B cell (primary cell): ENCODE measurements around the gene F2R. TPM values are rescaled to one million over a fixed set of nuclear protein-coding genes. Genes with fewer than 3 reads are reported as not detected.

Experiments
- ATAC-seq: fragments of 200-7000 bp; cut with Tn5 transposase; one replicate; pipeline ENCODE4 v1.10.0; 2021; ENCODE audit warnings: low read depth, mild to moderate bottlenecking, moderate number of reproducible peaks, moderate library complexity
- CTCF ChIA-PET: fragments of 350-600 bp; sonication (Branson Sonifier 250); formaldehyde crosslinking; loops from one replicate; lab custom pipeline; 2021; ENCODE audit warnings: antibody characterized with exemption, inconsistent platforms; lab: Charles Lee
- POLR2A ChIA-PET: fragments of 350-600 bp; sonication (Branson Sonifier 250); formaldehyde crosslinking; loops from one replicate; lab custom pipeline; 2021; ENCODE audit warnings: antibody characterized with exemption; lab: Charles Lee
- DNase-seq: peaks from one replicate; pipeline ENCODE4 v3.0.0; 2013
- H2AFZ ChIP-seq: 2 replicates; pipeline ENCODE4 v1.6.1; 2012; ENCODE audit warnings: mild to moderate bottlenecking, low read depth, low read length; ENCODE audit not compliant: insufficient read depth, poor library complexity, severe bottlenecking
- H3K27ac ChIP-seq, 2 donors: 1 replicate in 1 of 2; 2 replicates in 1 of 2; pipeline ENCODE4 v1.5.1; 2012 to 2013; ENCODE audit warnings: low read length in 2 of 2, mild to moderate bottlenecking in 2 of 2, moderate library complexity in 1 of 2
- H3K27me3 ChIP-seq, 4 experiments: fragments of 200-600 bp in 1 of 4; sonication (generic) in 1 of 4; replicated peaks in 1 of 4; 1 replicate in 2 of 4; 2 replicates in 2 of 4; pipeline versions ENCODE4 v1.6.1 to v1.7.0; 2013 to 2016; ENCODE audit warnings: low read length in 3 of 4, mild to moderate bottlenecking in 2 of 4, mixed read lengths in 1 of 4, moderate library complexity in 1 of 4; ENCODE audit not compliant: insufficient read depth in 4 of 4, control insufficient read depth in 3 of 4; ENCODE audit errors: control extremely low read depth in 1 of 4
- H3K36me3 ChIP-seq, 2 experiments: replicated peaks in 1 of 2; 1 replicate in 1 of 2; 2 replicates in 1 of 2; pipeline versions ENCODE4 v1.6.1 to v1.7.1; 2013; ENCODE audit warnings: low read length in 1 of 2; ENCODE audit not compliant: insufficient read depth in 2 of 2, control insufficient read depth in 1 of 2; ENCODE audit errors: control extremely low read depth in 1 of 2, extremely low read depth in 1 of 2
- H3K4me1 ChIP-seq, 2 donors: fragments of 200-600 bp in 1 of 2; sonication (generic) in 1 of 2; 1 replicate in 1 of 2; 2 replicates in 1 of 2; pipeline versions ENCODE4 v1.5.1 to v1.6.1; 2013 to 2017; ENCODE audit warnings: low read length in 2 of 2; ENCODE audit not compliant: control insufficient read depth in 2 of 2, insufficient read depth in 2 of 2
- H3K4me2 ChIP-seq: replicated peaks from 2 replicates; pipeline ENCODE3; 2012; ENCODE audit warnings: mild to moderate bottlenecking, low read depth, low read length; ENCODE audit not compliant: poor library complexity, severe bottlenecking
- H3K4me3 ChIP-seq, 5 experiments: fragments of 200-600 bp in 1 of 5; sonication (generic) in 1 of 5; 1 replicate in 3 of 5; 2 replicates in 2 of 5; pipeline versions ENCODE4 v1.5.1 to v1.7.0; 2011 to 2016; ENCODE audit warnings: low read length in 4 of 5, mild to moderate bottlenecking in 4 of 5, low read depth in 2 of 5, control low read depth in 1 of 5, moderate library complexity in 1 of 5; ENCODE audit not compliant: insufficient read depth in 1 of 5; ENCODE audit errors: control extremely low read depth in 1 of 5, extremely low read depth in 1 of 5
- H3K79me2 ChIP-seq: fragments of 200-600 bp; sonication (generic); one replicate; pipeline ENCODE4 v1.6.0; 2016; ENCODE audit warnings: low read length; ENCODE audit not compliant: control insufficient read depth, insufficient read depth
- H3K9ac ChIP-seq: fragments of 200-600 bp; sonication (generic); 2 replicates; pipeline ENCODE4 v1.6.1; 2017; ENCODE audit warnings: mild to moderate bottlenecking, low read length, moderate library complexity
- H3K9me3 ChIP-seq, 3 donors: one replicate each; pipeline versions ENCODE4 v1.6.1 to v1.7.1; 2013; ENCODE audit warnings: low read length in 2 of 3; ENCODE audit not compliant: control insufficient read depth in 2 of 3, insufficient read depth in 1 of 3; ENCODE audit errors: control extremely low read depth in 1 of 3
- H4K20me1 ChIP-seq: 2 replicates; pipeline ENCODE4 v1.6.0; 2012; ENCODE audit warnings: mild to moderate bottlenecking, low read length; ENCODE audit not compliant: insufficient read depth, control insufficient read depth, poor library complexity, severe bottlenecking
- H3K27ac Mint-ChIP-seq: one replicate; pipeline ENCODE4 v1.8.0; 2021; ENCODE audit warnings: mixed read lengths
- H3K27me3 Mint-ChIP-seq: one replicate; pipeline ENCODE4 v1.8.0; 2021; ENCODE audit warnings: mixed read lengths
- H3K4me1 Mint-ChIP-seq: one replicate; pipeline ENCODE4 v1.8.0; 2021; ENCODE audit warnings: mixed read lengths
- H3K4me3 Mint-ChIP-seq: one replicate; pipeline ENCODE4 v1.8.0; 2021; ENCODE audit warnings: mixed read lengths
- H3K9me3 Mint-ChIP-seq: one replicate; pipeline ENCODE4 v1.8.0; 2022; ENCODE audit warnings: mixed read lengths; ENCODE audit not compliant: insufficient read depth
- EZH2 ChIP-seq: IDR thresholded peaks from 2 replicates; pipeline ENCODE4 v1.6.1; 2012; ENCODE audit warnings: borderline replicate concordance, low read depth, mild to moderate bottlenecking, moderate library complexity, low read length; ENCODE audit not compliant: insufficient read depth, poor library complexity, severe bottlenecking
- WGBS: methylation state at CpG from one replicate; pipeline ENCODE4 v1.1.5; 2013; ENCODE audit warnings: missing lambda C conversion rate; ENCODE audit not compliant: insufficient coverage; 5-methylcytosine and 5-hydroxymethylcytosine counted together
- intact Hi-C: fragments of 100-400 bp; cut with micrococcal nuclease; formaldehyde crosslinking; loops from one replicate; pipeline ENCODE4 v1.10.0; 2022
- polyA plus RNA-seq: library from polyadenylated mRNA; depleted of rRNA; stranded (reverse); fragments of >200 nt; gene quantifications from 2 replicates; pipeline ENCODE4 v1.2.3, GENCODE V29; 2012
- total RNA-seq, 2 donors: library from RNA; stranded (reverse); fragments of 120-200 nt in 1 of 2; gene quantifications; 1 replicate in 1 of 2; 2 replicates in 1 of 2; pipeline versions ENCODE4 v1.2.3 to v1.2.4, GENCODE V29; 2013 to 2022
- TF ChIP-seq, protein P1 (sequence below): fragments of 200-600 bp; IDR thresholded peaks from one replicate; pipeline ENCODE4 v1.8.0; 2022; ENCODE audit warnings: antibody characterized with exemption, mild to moderate bottlenecking

Gene F2R
- total and polyA plus RNA-seq, 2 donors (not counting 1 experiment from before 2014, with no cell fraction given) = 0.25 to 1.4 TPM

DNA sequence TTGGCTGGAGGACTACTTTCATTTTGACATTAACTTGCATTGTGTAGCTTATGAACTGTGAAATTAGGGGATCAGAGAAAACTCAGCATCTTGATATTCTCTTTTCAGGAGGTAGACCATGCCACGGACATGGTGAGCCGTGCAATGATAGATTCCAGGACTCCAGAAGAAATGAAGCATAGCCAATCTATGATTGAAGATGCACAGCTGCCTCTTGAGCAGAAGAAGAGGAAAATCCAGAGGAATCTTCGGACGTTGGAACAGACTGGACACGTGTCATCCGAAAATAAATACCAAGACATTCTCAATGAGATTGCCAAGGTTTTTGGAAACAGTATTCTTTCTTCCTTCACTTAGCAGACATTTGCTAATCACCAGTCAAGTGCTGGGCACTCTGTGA, 20.6 kb upstream of the F2R start:
- Mint-ChIP-seq H3K9me3 (no peaks in the 10 kb centered on the region), H3K4me1 (no peaks in the 10 kb centered on the region), H3K27ac (no peak overlapping the region), H3K4me3 (no peak overlapping the region), H3K27me3 (no peaks in the 10 kb centered on the region)
- no peak overlapping the region for H3K4me3 ChIP-seq
- no peaks in the 10 kb centered on the region for H3K27me3 ChIP-seq
- H3K27ac ChIP-seq = no peak overlapping the region
- H4K20me1 ChIP-seq = no peaks in the 10 kb centered on the region
- H2AFZ ChIP-seq = no peak overlapping the region
- no peaks in the 10 kb centered on the region for H3K9me3 ChIP-seq
- no peak overlapping the region for H3K9ac ChIP-seq
- intact Hi-C loops = no loop called here
- DNase-seq (no peak), ATAC-seq (no peak)
- H3K36me3 ChIP-seq = peaks cover 4% of the 10 kb centered on the region in 2 experiments
- H3K4me2 ChIP-seq = no peak overlapping the region
- WGBS = 86% methylated on average over 2 of the region's 6 CpGs
- CTCF ChIA-PET = no interaction called here
- TF ChIP-seq, protein P1, sequence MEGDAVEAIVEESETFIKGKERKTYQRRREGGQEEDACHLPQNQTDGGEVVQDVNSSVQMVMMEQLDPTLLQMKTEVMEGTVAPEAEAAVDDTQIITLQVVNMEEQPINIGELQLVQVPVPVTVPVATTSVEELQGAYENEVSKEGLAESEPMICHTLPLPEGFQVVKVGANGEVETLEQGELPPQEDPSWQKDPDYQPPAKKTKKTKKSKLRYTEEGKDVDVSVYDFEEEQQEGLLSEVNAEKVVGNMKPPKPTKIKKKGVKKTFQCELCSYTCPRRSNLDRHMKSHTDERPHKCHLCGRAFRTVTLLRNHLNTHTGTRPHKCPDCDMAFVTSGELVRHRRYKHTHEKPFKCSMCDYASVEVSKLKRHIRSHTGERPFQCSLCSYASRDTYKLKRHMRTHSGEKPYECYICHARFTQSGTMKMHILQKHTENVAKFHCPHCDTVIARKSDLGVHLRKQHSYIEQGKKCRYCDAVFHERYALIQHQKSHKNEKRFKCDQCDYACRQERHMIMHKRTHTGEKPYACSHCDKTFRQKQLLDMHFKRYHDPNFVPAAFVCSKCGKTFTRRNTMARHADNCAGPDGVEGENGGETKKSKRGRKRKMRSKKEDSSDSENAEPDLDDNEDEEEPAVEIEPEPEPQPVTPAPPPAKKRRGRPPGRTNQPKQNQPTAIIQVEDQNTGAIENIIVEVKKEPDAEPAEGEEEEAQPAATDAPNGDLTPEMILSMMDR = no peak
- no peak for TF ChIP-seq EZH2
- H3K79me2 ChIP-seq = no peaks in the 10 kb centered on the region
- H3K4me1 ChIP-seq = no peaks in the 10 kb centered on the region
- POLR2A ChIA-PET = no interaction called here

DNA sequence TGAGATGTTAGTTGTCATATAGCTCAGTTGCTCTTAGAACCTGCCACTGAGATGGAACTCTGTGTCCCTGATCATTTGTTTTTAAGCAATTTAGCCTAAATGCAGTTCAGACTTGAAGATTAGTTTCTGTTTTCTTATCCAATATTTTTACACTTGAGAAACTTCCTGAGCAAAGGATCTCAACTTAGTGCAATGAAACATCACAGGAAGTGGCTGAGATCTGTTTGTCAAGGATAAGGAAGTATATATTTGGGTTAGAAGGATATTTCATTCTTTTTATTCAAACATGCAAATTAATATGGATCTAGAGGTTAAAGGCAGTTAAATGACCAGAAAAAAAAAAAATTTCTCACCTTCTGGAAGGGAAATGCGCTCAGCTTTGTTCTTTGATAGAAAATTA, 19.7 kb upstream of the F2R start:
- CTCF ChIA-PET = interaction anchor here (0.8 kb wide), 1 partner anchor 954 kb away, joined by 5 read pairs; no protein-coding TSS in a partner anchor

More for the DNA sequence above, 19.7 kb upstream of the F2R start:
- ATAC-seq = no peak
- Histone ChIP-seq H3K9ac (no peak overlapping the region), H3K27ac (no peak overlapping the region), H4K20me1 (no peaks in the 10 kb centered on the region), H3K27me3 (no peaks in the 10 kb centered on the region), H3K9me3 (no peaks in the 10 kb centered on the region), H3K4me2 (no peak overlapping the region), H3K79me2 (no peaks in the 10 kb centered on the region), H2AFZ (no peak overlapping the region), H3K4me3 (no peak overlapping the region), H3K36me3 (peaks cover 4 to 5% of the 10 kb centered on the region in 2 experiments), H3K4me1 (no peaks in the 10 kb centered on the region)
- WGBS = no CpG with 5 or more reads among the region's 1 CpG
- TF ChIP-seq, protein P1 = no peak
- intact Hi-C loops = no loop called here
- H3K9me3 Mint-ChIP-seq = no peaks in the 10 kb centered on the region
- no peak overlapping the region for H3K27ac Mint-ChIP-seq
- H3K4me3 Mint-ChIP-seq = no peak overlapping the region
- DNase-seq = no peak
- POLR2A ChIA-PET = no interaction called here
- no peaks in the 10 kb centered on the region for H3K4me1 Mint-ChIP-seq
- no peaks in the 10 kb centered on the region for H3K27me3 Mint-ChIP-seq
